Kidney epithelial cell (primary cell): ENCODE results near the gene TBC1D5. TPM values are rescaled to one million over a fixed set of nuclear protein-coding genes. Genes with fewer than 3 reads are reported as not detected.

Experiments
- DNase-seq: peaks from one replicate; pipeline ENCODE4 v3.0.0-alpha.2; 2010; ENCODE audit warnings: low read depth
- H3K27me3 ChIP-seq: 2 replicates; pipeline ENCODE4 v1.6.0; 2011; ENCODE audit warnings: low read length; ENCODE audit not compliant: control insufficient read depth, insufficient read depth
- H3K36me3 ChIP-seq: 2 replicates; pipeline ENCODE4 v1.5.1; 2011; ENCODE audit warnings: low read length; ENCODE audit not compliant: control insufficient read depth, insufficient read depth
- H3K4me3 ChIP-seq: 2 replicates; pipeline ENCODE4 v1.5.1; 2011; ENCODE audit warnings: low read depth, mild to moderate bottlenecking, control low read depth, low read length
- total RNA-seq: library from RNA; depleted of rRNA; stranded (reverse); fragments of >200 nt; gene quantifications from 2 replicates; pipeline ENCODE4 v1.2.3, GENCODE V29; 2015
- TF ChIP-seq, protein P1 (sequence below): IDR thresholded peaks from 2 replicates; pipeline ENCODE4 v1.5.1; 2011; ENCODE audit warnings: mild to moderate bottlenecking, moderate library complexity, low read length, control low read depth, inconsistent platforms; ENCODE audit not compliant: insufficient read depth, poor library complexity, severe bottlenecking

The TBC1D5 gene
- total RNA-seq, 1 donor from 2014 or later, result 100 TPM

DNA sequence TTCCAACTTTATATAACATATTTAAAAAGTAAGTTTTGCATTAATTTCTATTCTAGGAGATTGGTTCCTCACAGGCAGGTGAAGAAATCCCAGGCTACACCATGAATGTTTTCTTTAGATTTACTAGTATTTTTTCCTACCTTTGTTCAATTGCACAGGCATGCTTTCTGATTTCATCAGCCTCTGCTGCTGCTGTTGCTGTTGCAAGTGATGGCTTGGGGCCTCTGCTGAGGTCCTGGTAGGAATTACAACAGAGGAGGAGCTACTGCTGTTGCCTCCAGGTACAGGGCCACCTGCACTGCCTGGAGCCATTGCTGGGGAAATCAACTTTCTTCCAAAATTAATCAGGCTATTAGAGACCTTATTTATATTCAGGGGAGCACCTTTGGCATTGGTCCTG lies 504.4 kb downstream of the TBC1D5 start:
- H3K27me3 ChIP-seq, result no peaks in the 10 kb centered on the region
- TF ChIP-seq, protein P1, sequence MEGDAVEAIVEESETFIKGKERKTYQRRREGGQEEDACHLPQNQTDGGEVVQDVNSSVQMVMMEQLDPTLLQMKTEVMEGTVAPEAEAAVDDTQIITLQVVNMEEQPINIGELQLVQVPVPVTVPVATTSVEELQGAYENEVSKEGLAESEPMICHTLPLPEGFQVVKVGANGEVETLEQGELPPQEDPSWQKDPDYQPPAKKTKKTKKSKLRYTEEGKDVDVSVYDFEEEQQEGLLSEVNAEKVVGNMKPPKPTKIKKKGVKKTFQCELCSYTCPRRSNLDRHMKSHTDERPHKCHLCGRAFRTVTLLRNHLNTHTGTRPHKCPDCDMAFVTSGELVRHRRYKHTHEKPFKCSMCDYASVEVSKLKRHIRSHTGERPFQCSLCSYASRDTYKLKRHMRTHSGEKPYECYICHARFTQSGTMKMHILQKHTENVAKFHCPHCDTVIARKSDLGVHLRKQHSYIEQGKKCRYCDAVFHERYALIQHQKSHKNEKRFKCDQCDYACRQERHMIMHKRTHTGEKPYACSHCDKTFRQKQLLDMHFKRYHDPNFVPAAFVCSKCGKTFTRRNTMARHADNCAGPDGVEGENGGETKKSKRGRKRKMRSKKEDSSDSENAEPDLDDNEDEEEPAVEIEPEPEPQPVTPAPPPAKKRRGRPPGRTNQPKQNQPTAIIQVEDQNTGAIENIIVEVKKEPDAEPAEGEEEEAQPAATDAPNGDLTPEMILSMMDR, result no peak
- H3K4me3 ChIP-seq, result no peak overlapping the region
- no peak for DNase-seq
- H3K36me3 ChIP-seq, result no peaks in the 10 kb centered on the region

DNA sequence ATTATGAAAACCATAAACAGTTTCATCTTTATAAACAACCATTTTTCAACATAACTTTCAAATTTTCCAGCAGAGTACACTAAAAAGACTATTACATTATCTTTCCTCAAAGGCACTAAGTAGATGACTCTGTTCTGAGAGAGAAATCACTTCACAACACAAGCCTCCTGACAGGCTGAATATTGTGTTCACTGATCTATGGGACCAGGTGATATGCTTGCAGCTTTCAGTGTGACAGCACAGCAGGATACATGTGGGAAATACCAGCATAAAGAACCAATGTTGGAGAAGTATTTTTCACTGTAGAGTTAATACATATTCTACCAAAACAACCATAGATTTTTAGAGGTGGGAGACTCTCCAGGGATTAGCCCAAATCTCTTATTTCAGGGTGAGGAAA lies 507.1 kb downstream of the TBC1D5 start:
- Histone ChIP-seq H3K4me3 (no peak overlapping the region), H3K36me3 (no peaks in the 10 kb centered on the region), H3K27me3 (no peaks in the 10 kb centered on the region)
- DNase-seq, result no peak
- TF ChIP-seq, protein P1, result no peak

DNA sequence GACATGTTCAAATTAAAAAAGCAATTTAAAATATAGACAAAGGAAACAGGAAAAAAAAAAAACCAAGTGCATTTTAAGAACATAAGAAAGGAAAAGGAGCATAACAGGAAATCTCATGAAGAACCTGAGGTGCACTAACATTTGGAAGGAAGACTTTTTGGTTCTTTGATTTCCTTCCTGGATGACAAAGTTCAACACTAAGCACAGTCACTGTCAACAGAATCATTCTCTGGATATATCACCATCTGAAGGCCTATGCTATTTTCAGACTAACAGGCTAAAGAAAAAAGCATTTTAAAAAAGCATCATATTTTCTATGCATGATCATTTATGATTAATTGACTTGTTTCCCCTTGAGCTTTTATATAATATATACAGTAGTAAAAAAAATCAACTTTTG lies 508.0 kb downstream of the TBC1D5 start:
- H3K27me3 ChIP-seq, result no peaks in the 10 kb centered on the region
- H3K36me3 ChIP-seq, result no peaks in the 10 kb centered on the region
- TF ChIP-seq, protein P1, result no peak
- H3K4me3 ChIP-seq, result no peak overlapping the region
- no peak for DNase-seq

DNA sequence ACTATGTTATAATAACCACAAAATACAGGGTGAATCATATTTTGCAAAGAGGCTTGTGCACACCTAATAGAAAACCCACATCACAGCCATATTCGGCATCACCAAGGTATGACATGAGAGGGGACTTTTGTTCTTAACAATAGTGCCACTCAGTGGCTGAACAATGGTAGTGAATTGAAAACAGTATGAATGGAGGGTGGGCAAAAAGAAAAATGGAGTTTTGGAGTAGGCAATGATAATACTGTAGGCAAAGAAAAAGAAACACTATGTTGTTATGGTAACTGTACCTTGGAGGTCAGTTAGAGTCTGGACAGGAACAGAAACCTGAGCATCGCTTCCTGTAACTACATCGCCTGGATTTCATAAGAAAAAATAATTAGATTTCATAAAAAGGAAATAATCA lies 509.0 kb downstream of the TBC1D5 start:
- TF ChIP-seq, protein P1, result peak; percentile 59
- Histone ChIP-seq H3K4me3 (no peak overlapping the region), H3K27me3 (no peaks in the 10 kb centered on the region), H3K36me3 (no peaks in the 10 kb centered on the region)
- DNase-seq, result peak; percentile 16

DNA sequence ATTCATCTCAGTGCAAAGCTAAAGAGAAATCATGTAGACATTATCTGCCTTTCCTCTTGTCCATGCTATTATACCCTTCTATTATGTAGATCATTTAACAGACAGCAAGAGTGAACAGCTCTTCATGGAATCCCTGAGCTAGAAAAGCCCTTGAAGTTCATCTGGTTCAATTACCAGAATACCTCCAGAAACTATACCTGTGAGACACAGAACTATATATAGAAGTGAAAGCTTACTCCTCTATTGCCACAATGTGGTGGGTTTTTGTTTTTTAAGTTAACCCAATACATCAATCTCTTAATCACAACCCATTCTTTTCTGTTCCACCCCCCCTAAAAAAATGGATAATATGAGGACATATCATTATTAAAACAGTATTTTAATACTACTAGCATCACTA lies 510.0 kb downstream of the TBC1D5 start:
- DNase-seq, result no peak
- TF ChIP-seq, protein P1, result no peak
- H3K36me3 ChIP-seq, result no peaks in the 10 kb centered on the region
- H3K4me3 ChIP-seq, result no peak overlapping the region
- H3K27me3 ChIP-seq, result no peaks in the 10 kb centered on the region

DNA sequence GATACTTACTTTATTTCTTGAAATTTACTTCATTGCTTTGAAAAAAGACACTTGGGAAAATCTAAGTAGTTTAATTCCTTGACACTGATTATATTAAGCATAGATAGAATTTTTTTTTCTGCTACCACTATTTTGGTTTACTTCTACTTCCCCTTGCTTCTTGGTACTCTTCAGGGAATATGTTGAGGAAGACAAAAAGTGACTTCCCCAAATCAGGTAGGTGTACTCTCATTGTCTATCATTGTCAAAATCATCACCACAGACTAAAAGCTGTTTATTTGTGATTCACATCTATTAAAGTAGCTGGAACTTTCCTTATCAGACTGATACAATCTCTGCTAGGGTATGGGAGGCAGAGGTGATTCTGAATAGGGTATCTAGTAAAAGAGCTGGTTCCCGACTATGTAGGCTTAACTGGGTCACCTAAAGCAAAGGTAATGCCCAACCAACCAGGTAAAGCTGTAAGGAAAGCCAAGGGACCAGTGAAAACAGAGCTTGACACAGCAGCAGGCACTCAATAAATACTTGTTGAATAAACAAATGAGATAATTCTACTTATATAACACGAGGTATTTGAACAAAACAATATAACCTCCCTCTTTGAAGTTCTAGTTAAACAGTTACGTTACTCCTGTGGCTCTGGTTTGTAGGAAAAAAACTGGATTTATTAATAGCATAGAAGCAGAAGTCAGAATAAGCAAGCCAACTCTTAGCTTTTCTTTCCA lies 510.7 kb downstream of the TBC1D5 start:
- Histone ChIP-seq H3K36me3 (no peaks in the 10 kb centered on the region), H3K4me3 (no peak overlapping the region), H3K27me3 (no peaks in the 10 kb centered on the region)
- no peak for DNase-seq
- TF ChIP-seq, protein P1, result no peak
